Esophagus muscularis mucosa (tissue), 3 donors: ENCODE data around the gene EGLN3.

Experiments used
- EP300 ChIP-seq: sonication (generic); formaldehyde crosslinking; IDR thresholded peaks from one replicate; pipeline ENCODE4 v1.6.1; 2017; ENCODE audit warnings: antibody characterized with exemption
- TF ChIP-seq, protein P1 (sequence below), 3 experiments: fragments of 200-600 bp in 2 of 3; fragments of 450-650 bp in 1 of 3; sonication (generic) in 2 of 3; IDR thresholded peaks; one replicate each; pipeline ENCODE4 v1.5.1; 2017 to 2019; ENCODE audit warnings: antibody characterized with exemption in 3 of 3, mild to moderate bottlenecking in 2 of 3, moderate library complexity in 1 of 3

DNA sequence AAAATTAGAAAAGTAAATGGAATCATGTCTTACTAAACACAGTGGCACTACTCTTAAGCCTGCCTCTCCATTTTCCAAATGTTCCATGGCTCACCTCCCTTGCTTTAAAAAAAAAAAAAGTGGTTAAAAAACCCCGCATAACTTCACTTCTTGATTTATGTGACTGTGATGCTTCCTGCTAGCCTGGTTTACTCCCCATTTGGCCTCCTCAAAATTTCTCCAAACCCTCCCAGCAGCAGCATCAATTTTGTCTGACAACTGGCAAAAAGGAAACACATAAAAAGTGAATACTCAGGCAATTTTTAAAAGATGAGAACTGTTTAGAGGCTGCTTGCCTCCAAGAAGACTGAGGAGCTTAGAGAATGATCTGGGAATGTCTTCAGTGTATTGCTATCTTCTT, 17.8 kb upstream of the EGLN3 start:
- TF ChIP-seq, protein P1, sequence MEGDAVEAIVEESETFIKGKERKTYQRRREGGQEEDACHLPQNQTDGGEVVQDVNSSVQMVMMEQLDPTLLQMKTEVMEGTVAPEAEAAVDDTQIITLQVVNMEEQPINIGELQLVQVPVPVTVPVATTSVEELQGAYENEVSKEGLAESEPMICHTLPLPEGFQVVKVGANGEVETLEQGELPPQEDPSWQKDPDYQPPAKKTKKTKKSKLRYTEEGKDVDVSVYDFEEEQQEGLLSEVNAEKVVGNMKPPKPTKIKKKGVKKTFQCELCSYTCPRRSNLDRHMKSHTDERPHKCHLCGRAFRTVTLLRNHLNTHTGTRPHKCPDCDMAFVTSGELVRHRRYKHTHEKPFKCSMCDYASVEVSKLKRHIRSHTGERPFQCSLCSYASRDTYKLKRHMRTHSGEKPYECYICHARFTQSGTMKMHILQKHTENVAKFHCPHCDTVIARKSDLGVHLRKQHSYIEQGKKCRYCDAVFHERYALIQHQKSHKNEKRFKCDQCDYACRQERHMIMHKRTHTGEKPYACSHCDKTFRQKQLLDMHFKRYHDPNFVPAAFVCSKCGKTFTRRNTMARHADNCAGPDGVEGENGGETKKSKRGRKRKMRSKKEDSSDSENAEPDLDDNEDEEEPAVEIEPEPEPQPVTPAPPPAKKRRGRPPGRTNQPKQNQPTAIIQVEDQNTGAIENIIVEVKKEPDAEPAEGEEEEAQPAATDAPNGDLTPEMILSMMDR (IDR thresholded peaks at IDR 0.05): no peak
- no peak for TF ChIP-seq EP300
